Central memory CD8-positive, alpha-beta T cell (primary cell): ENCODE measurements around the gene STIL.
A peak's percentile ranks its signal among the peaks of the same experiment; 100 is the strongest.
"Not testable (repeated sequence)": the region's sequence is repeated elsewhere in the genome, so short reads cannot be mapped to it uniquely, and the experiment has no call there.

ENCODE experiments used
- ATAC-seq: fragments of 150-1000 bp; cut with Tn5 transposase; replicated peaks from 2 replicates; pipeline ENCODE4 v1.10.0; 2022; ENCODE audit warnings: mild to moderate bottlenecking, moderate FRiP score, moderate number of reproducible peaks; ENCODE audit not compliant: poor library complexity, severe bottlenecking; ENCODE audit errors: extremely low read depth
- DNase-seq, 2 donors: peaks; one replicate each; pipeline ENCODE4 v3.0.0; 2021; ENCODE audit warnings: low spot score in 2 of 2
- H3K27ac Mint-ChIP-seq: one replicate; pipeline ENCODE4 v1.8.0; 2022; ENCODE audit warnings: low read depth, mild to moderate bottlenecking, moderate library complexity, mixed read lengths
- H3K27me3 Mint-ChIP-seq: one replicate; pipeline ENCODE4 v1.8.0; 2022; ENCODE audit warnings: mixed read lengths
- H3K36me3 Mint-ChIP-seq: one replicate; pipeline ENCODE4 v1.8.0; 2022; ENCODE audit warnings: mild to moderate bottlenecking, moderate library complexity, mixed read lengths; ENCODE audit not compliant: insufficient read depth
- H3K4me1 Mint-ChIP-seq: one replicate; pipeline ENCODE4 v1.8.0; 2022; ENCODE audit warnings: mixed read lengths
- H3K4me3 Mint-ChIP-seq: one replicate; pipeline ENCODE4 v1.8.0; 2022; ENCODE audit warnings: mild to moderate bottlenecking, moderate library complexity, mixed read lengths
- H3K9me3 Mint-ChIP-seq: one replicate; pipeline ENCODE4 v1.8.0; 2022; ENCODE audit warnings: mixed read lengths

The STIL gene

DNA sequence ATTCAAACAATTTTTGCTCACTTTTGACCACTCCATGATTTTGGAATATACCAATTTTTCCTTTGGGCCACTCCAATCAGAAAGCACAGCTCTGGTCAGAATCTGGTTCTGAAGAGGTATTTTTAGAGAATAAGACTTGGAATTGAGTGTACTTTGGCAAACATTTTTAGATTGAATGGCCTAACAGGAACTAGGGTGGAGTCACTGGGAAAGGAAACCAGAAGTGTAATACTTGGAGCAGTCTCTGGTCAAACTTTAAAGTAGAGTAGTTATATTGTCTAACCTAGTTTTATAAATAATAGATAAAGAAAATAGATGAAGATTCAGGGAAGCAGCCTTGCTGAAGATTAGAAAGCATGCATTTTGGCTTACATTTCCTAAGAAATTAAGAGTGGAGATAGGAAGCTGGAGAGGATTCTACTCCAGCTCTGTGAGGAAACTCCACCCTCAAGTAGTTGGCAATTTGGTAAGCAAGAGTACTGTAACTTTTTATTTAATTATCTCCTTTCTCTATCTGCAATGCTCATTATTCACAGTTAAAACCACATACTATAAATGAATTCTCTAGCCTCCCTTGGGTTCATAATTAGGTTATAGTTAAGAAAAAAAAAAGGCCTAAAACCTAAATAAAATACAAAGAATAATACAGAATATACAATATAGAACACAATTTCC lies 15.8 kb downstream of the STIL start:
- Mint-ChIP-seq H3K27ac (no peak overlapping the region), H3K9me3 (no peaks in the 10 kb centered on the region), H3K36me3 (peaks cover 6% of the 10 kb centered on the region), H3K4me3 (no peak overlapping the region), H3K27me3 (no peaks in the 10 kb centered on the region), H3K4me1 (no peaks in the 10 kb centered on the region)
- DNase-seq (no peak), ATAC-seq (no peak)

- no peak overlapping the region for H3K27ac Mint-ChIP-seq
- H3K27me3 Mint-ChIP-seq = no peaks in the 10 kb centered on the region
- H3K4me1 Mint-ChIP-seq = no peaks in the 10 kb centered on the region
- H3K4me3 Mint-ChIP-seq = no peak overlapping the region
- ATAC-seq (no peak), DNase-seq (no peak)
- H3K36me3 Mint-ChIP-seq = peaks cover 7% of the 10 kb centered on the region
- H3K9me3 Mint-ChIP-seq = no peaks in the 10 kb centered on the region
Observed at GRCh38 chr1:47295579-47295978, 18.4 kb downstream of the STIL start.

- H3K36me3 Mint-ChIP-seq, H3K27me3 Mint-ChIP-seq, H3K4me3 Mint-ChIP-seq: not testable (repeated sequence)
Observed at GRCh38 chr1:47294863-47295262, 19.1 kb downstream of the STIL start.

DNA sequence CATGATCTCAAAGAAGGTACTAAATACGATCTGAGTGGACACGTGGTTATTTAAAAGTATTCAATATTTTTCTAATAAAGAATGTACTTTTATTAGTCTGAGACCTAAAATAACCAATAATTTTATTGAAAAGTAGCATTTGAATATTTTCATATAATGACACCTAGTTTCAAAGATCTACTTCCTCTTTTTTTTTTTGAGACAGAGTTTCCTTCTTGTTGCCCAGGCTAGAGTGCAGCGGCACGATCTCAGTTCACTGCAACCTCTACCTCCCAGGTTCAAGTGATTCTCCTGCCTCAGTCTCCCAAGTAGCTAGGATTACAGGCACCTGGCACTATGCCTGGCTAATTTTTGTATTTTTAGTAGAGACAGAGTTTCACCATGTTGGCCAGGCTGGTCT lies 25.8 kb downstream of the STIL start:
- ATAC-seq, H3K36me3 Mint-ChIP-seq, H3K27me3 Mint-ChIP-seq, H3K9me3 Mint-ChIP-seq, H3K27ac Mint-ChIP-seq, H3K4me1 Mint-ChIP-seq, H3K4me3 Mint-ChIP-seq, DNase-seq: not testable (repeated sequence)

More at GRCh38 chr1:47294863-47295262, 19.1 kb downstream of the STIL start:
- ATAC-seq, DNase-seq, H3K27ac Mint-ChIP-seq, H3K4me1 Mint-ChIP-seq, H3K9me3 Mint-ChIP-seq: not testable (repeated sequence)

- DNase-seq = no peak
- no peaks in the 10 kb centered on the region for H3K27me3 Mint-ChIP-seq
- H3K27ac Mint-ChIP-seq = no peak overlapping the region
- no peak overlapping the region for H3K4me3 Mint-ChIP-seq
- H3K9me3 Mint-ChIP-seq = no peaks in the 10 kb centered on the region
- ATAC-seq = no peak
- no peaks in the 10 kb centered on the region for H3K4me1 Mint-ChIP-seq
- peaks cover 6% of the 10 kb centered on the region for H3K36me3 Mint-ChIP-seq
Observed at GRCh38 chr1:47280142-47280541, 33.8 kb downstream of the STIL start.

GRCh38 chr1:47276850-47277249 lies 37.1 kb downstream of the STIL start:
- Mint-ChIP-seq H3K27ac (no peak overlapping the region), H3K9me3 (no peaks in the 10 kb centered on the region), H3K27me3 (no peaks in the 10 kb centered on the region), H3K4me3 (no peak overlapping the region), H3K4me1 (no peaks in the 10 kb centered on the region), H3K36me3 (peaks cover 7% of the 10 kb centered on the region)
- DNase-seq (no peak), ATAC-seq (no peak)

- ATAC-seq, H3K27me3 Mint-ChIP-seq, H3K27ac Mint-ChIP-seq, H3K4me1 Mint-ChIP-seq, DNase-seq, H3K4me3 Mint-ChIP-seq, H3K9me3 Mint-ChIP-seq, H3K36me3 Mint-ChIP-seq: not testable (repeated sequence)
Observed at GRCh38 chr1:47275811-47276210, 38.1 kb downstream of the STIL start.

GRCh38 chr1:47265529-47265928 lies 48.4 kb downstream of the STIL start:
- H3K9me3 Mint-ChIP-seq, H3K4me1 Mint-ChIP-seq, DNase-seq, H3K27me3 Mint-ChIP-seq, H3K27ac Mint-ChIP-seq, ATAC-seq, H3K4me3 Mint-ChIP-seq, H3K36me3 Mint-ChIP-seq: not testable (repeated sequence)

- no peaks in the 10 kb centered on the region for H3K27me3 Mint-ChIP-seq
- H3K36me3 Mint-ChIP-seq = peaks cover 2% of the 10 kb centered on the region
- no peaks in the 10 kb centered on the region for H3K9me3 Mint-ChIP-seq
- no peaks in the 10 kb centered on the region for H3K4me1 Mint-ChIP-seq
- H3K4me3 Mint-ChIP-seq = no peak overlapping the region
- H3K27ac Mint-ChIP-seq = no peak overlapping the region
- ATAC-seq (no peak), DNase-seq (peak in 1 of 2 donors; percentile 14)
Observed at GRCh38 chr1:47262787-47263413, 51.0 kb downstream of the STIL start.

DNA sequence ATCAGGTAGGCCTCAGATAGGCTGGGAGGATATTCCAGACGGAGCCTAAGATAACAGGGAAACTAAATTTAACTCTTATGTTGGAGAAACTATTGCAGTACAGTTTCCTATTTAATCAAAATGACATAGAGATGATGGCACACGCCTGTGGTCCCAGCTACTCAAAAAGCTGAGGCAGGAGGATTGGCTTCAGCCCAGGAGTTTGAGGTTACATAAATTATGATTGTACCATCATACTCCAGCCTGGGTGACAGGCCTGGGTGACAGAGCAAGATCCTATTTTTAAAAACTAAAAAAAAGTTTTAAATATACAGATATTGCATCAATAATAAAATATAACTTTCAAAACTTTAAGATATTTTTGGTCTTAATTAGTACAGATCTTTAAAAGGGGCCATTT lies 56.7 kb downstream of the STIL start:
- Mint-ChIP-seq H3K4me3 (no peak overlapping the region), H3K27me3 (no peaks in the 10 kb centered on the region), H3K4me1 (no peaks in the 10 kb centered on the region), H3K36me3 (peaks cover under 1% of the 10 kb centered on the region), H3K27ac (no peak overlapping the region), H3K9me3 (no peaks in the 10 kb centered on the region)
- no peak for DNase-seq
- ATAC-seq = no peak

DNA sequence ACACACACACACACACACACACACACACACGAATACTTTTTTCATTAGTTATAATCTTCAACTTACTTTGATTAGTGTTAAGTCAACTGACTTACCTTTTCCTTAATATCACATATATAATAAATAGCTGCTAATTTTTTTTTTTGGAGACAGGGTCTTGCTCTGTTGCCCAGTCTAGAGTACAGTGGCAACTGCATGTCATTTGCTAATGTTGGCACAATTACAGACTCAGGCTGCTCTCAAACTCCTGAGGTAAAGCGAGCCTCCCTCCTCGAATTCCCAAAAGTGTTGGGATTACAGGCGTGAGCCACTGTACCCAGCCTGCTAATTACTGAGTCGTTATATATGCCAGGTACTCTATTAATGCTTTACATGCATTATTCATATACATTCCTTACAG lies 61.2 kb downstream of the STIL start:
- Mint-ChIP-seq H3K4me3 (no peak overlapping the region), H3K4me1 (no peaks in the 10 kb centered on the region), H3K36me3 (peaks cover 2% of the 10 kb centered on the region), H3K27me3 (no peaks in the 10 kb centered on the region), H3K9me3 (no peaks in the 10 kb centered on the region), H3K27ac (no peak overlapping the region)
- DNase-seq (no peak), ATAC-seq (no peak)

DNA sequence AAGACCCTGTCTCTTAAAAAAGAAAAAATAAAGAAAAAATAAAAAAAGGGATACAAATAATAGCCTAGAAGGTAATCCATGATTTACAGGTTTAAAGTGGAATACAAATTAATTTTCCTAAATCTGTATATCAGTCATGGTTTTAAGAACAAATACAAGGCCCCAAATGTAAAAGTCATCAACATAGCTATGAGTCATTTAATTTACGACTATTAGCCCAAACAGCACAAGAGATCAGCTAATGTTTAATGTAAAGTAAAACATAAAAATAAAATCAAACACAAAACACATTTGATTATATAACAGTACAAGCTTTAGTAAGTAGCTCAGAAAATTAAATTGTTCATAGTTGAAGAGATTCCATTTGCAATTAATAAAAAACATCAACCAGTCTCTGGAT lies 61.6 kb downstream of the STIL start:
- H3K27ac Mint-ChIP-seq = no peak overlapping the region
- no peak for ATAC-seq
- peaks cover 2% of the 10 kb centered on the region for H3K36me3 Mint-ChIP-seq
- DNase-seq = no peak
- no peaks in the 10 kb centered on the region for H3K27me3 Mint-ChIP-seq
- no peak overlapping the region for H3K4me3 Mint-ChIP-seq
- H3K4me1 Mint-ChIP-seq = no peaks in the 10 kb centered on the region
- H3K9me3 Mint-ChIP-seq = no peaks in the 10 kb centered on the region

- Mint-ChIP-seq H3K27me3 (peaks cover 4% of the 10 kb centered on the region), H3K9me3 (no peaks in the 10 kb centered on the region), H3K27ac (no peak overlapping the region), H3K4me1 (no peaks in the 10 kb centered on the region), H3K4me3 (no peak overlapping the region), H3K36me3 (peaks cover 2% of the 10 kb centered on the region)
- ATAC-seq (no peak), DNase-seq (no peak)
Observed at GRCh38 chr1:47249755-47250154, 64.2 kb downstream of the STIL start.
